Stomach (tissue), 4 donors: ENCODE measurements around the gene WWOX.

Experiments used
- POLR2AphosphoS5 ChIP-seq, 3 donors: sonication (generic); formaldehyde crosslinking; IDR thresholded peaks; one replicate each; pipeline ENCODE4 v1.6.1; 2016; ENCODE audit warnings: antibody characterized with exemption in 3 of 3
- TF ChIP-seq, protein P1 (sequence below), 7 experiments: fragments of 450-650 bp in 4 of 7; fragments of 200-600 bp in 3 of 7; sonication (generic) in 3 of 7; IDR thresholded peaks; one replicate each; pipeline ENCODE4 v1.5.1; 2016 to 2019; ENCODE audit warnings: antibody characterized with exemption in 7 of 7, control low read depth in 2 of 7, mild to moderate bottlenecking in 1 of 7

DNA sequence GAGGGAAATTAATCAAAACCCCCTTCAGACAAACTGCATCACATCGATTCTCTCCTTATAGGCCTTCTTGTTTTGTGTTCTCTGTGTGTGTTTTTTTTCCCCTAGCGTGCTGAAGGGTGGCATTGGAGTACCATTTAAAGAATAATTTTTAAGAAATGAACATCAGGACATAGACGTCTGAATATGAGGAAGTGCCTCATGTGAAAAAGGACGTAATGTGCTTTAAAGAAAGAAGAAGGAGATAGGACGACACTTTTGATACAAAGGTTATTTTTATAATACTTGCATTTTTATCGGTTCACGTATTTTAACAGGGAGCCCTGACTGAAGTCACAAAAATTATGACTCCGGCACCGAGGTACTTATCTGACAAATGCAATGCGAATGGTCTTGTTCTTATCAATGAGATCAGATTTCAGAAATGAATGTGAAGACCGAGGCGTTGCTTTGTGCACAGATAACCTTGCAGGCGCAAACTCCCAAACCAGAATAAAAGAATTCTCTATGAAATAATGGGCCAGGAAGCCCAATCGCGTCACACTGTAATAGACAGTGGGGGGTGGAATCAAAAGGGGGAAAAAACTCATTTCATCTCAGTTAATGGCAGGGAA, 894.8 kb downstream of the WWOX start:
- TF ChIP-seq POLR2AphosphoS5 (IDR thresholded peaks at IDR 0.05), result no peak
- TF ChIP-seq, protein P1, sequence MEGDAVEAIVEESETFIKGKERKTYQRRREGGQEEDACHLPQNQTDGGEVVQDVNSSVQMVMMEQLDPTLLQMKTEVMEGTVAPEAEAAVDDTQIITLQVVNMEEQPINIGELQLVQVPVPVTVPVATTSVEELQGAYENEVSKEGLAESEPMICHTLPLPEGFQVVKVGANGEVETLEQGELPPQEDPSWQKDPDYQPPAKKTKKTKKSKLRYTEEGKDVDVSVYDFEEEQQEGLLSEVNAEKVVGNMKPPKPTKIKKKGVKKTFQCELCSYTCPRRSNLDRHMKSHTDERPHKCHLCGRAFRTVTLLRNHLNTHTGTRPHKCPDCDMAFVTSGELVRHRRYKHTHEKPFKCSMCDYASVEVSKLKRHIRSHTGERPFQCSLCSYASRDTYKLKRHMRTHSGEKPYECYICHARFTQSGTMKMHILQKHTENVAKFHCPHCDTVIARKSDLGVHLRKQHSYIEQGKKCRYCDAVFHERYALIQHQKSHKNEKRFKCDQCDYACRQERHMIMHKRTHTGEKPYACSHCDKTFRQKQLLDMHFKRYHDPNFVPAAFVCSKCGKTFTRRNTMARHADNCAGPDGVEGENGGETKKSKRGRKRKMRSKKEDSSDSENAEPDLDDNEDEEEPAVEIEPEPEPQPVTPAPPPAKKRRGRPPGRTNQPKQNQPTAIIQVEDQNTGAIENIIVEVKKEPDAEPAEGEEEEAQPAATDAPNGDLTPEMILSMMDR (IDR thresholded peaks at IDR 0.05), result no peak
